HG03565 (cell line): ENCODE data around the gene CEP295NL.
"Not testable (repeated sequence)": the region's sequence is repeated elsewhere in the genome, so short reads cannot be mapped to it uniquely, and the experiment has no call there.

ENCODE experiments used
- ATAC-seq: cut with Tn5 transposase; IDR thresholded peaks from one replicate; pipeline ENCODE4 v1.9.1; 2021; ENCODE audit warnings: mild to moderate bottlenecking, moderate library complexity; ENCODE audit not compliant: unreplicated experiment

Gene CEP295NL

DNA sequence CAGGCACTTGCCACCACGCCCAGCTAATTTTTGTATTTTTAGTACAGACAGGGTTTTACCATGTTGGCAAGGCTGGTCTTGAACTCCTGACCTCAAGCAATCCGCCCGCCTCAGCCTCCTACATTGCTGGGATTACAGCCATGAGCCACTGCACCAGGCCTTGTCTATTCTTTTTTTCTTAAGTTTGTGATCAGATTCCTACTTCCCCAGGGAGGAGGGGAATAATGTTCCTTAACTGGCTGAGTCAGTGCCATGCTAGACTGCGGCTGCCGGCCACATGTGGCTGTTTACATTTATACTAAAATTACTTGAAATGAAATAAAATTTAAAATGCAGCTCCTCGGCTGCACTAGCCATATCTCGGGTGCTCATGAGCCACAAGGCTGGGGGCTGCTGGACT lies 34.6 kb downstream of the CEP295NL start:
- no peak for ATAC-seq

DNA sequence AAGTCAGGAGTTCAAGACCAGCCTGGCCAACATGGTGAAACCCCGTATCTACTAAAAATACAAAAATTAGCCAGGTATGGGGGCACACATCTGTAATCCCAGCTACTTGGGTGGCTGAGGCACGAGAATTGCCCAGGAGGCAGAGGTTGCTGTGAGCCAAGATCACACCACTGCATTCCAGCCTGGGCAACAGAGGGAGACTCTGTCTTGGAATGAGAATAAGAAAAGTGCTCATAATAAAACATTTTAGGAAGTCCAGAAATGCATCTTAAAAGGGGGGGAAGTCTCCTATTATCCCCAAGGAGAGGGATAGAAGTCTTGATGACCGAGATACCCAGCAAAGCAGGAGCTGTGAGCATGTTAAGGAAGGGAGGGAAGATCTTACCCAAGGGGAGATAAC lies 36.0 kb downstream of the CEP295NL start:
- not testable (repeated sequence) for ATAC-seq

DNA sequence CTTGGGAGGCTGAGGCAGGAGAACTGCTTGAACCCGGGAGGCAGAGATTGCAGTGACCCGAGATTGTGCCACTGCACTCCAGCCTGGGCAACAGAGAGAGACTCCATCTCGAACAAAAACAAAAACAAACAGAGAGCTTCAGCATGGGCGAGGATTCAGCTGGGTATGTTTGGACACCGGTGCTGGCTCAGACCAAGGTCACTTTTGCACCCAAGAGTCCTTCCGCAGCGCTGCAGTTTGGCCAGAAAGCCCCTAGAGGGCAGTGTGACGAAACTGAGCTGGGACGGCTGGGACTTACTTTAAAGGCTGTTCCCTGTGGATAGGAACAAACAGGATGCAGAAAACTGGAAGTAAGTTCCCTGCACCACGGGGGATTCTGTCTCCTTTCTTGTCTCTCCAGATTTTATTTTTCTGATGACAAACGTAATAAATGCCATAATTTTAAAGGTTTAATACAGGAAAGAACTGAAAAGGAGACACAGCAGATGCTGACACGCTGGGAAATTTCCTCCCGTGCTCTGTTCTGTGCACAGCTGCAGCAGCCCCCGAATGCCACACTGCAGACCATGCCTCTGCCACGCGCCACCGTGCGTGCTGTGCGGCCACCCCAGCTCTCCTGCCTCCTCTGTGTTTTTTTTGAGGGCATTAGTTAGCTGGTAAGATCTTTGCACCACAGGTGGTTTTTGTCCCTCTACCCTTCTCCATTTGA lies 37.2 kb downstream of the CEP295NL start:
- ATAC-seq = no peak

DNA sequence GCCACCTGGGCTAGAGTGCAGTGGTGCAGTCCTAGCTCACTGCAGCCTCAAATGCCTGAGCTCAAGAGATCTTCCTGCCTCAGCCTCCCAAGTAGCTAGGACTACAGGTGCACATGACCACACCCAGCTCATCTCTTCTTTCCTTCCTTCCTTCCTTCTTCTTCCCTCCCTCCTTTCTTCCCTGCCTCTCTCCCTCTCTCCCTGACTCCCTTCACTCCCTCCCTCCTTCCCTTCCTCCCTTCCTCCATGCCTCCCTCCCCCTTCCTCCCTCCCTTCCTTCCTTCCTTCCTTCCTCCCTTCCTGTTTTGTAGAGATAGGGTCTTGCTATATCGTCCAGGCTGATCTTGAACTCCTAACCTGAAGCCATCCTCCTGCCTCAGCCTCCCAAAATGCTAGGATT lies 38.9 kb downstream of the CEP295NL start:
- ATAC-seq = no peak

GRCh38 chr17:78862073-78863023 lies 40.7 kb downstream of the CEP295NL start:
- ATAC-seq = no peak

- ATAC-seq = no peak
These were observed 41.8 kb downstream of the CEP295NL start for GRCh38 chr17:78861229-78861628.

- no peak for ATAC-seq
These were observed 44.0 kb downstream of the CEP295NL start for GRCh38 chr17:78859051-78859450.

GRCh38 chr17:78857266-78857665 lies 45.7 kb downstream of the CEP295NL start:
- ATAC-seq = no peak

DNA sequence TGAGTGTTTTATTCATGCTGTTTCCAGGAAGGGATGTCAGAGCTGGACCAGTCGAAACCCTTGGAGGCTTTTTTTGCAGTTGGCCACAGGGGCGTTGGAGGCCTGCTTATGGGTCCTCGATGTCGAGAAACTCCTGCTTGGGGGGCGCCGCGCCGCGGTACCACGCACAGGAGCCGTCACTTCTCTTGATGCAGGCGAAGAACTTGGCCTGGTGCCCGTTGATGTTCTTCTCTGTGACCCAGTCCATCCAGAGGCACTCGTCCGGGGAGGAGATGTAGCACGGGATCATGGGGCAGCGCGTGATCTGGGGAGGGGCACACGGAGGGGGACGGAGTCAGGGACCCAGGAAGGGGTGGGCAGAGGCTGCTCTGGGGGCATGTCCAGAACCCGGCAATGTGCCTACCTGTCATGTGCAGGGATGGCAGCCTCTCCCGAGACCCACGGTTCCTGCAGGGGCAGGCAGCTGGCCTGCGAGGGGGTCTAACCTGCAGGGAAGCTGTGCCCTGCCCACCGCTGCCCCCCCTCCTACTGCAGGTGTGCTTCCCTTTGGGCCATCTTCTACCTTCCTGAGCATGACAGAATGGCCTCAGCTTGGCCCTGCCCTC lies 47.3 kb downstream of the CEP295NL start:
- ATAC-seq = no peak

DNA sequence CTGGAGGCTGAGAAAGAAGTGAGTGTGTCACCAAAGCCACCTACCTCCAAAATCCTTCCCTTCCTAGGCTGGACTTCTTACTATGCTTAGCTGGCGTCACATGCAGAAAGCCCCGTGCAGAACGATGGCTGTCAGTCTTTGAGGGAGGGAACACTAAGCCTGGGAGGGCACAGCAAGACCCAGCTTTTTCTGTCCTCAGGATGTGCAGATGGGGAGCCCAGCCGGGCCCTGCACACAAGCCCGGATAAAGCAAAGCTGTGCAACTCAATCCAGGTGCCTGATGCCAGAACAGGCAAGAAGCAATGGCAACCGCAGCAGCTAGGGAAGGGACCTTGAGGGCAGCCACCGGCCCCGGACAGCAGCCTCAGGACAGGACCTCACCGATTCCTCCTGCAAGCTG lies 48.5 kb downstream of the CEP295NL start:
- ATAC-seq = no peak

- ATAC-seq = no peak
These were observed 49.0 kb downstream of the CEP295NL start for GRCh38 chr17:78853926-78854394.

GRCh38 chr17:78852709-78853121 lies 50.3 kb downstream of the CEP295NL start:
- ATAC-seq = no peak

GRCh38 chr17:78849026-78849425 lies 54.0 kb downstream of the CEP295NL start:
- no peak for ATAC-seq

DNA sequence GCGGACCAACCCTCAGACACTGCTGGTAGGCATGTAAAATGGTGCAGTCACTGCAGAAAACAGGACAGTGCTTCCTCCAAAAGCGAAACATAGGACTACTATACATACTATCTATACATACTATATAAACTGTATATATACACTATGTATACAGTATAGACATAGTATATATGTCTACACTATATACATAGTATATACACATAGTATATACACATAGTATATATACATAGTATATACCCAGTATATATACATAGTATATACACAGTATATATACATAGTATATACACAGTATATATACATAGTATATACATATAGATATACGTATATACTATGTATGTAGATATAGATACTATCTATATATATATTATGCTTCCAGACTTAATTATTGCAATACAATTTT lies 55.9 kb downstream of the CEP295NL start:
- no peak for ATAC-seq

- no peak for ATAC-seq
These were observed 58.5 kb downstream of the CEP295NL start for GRCh38 chr17:78844301-78845005.

DNA sequence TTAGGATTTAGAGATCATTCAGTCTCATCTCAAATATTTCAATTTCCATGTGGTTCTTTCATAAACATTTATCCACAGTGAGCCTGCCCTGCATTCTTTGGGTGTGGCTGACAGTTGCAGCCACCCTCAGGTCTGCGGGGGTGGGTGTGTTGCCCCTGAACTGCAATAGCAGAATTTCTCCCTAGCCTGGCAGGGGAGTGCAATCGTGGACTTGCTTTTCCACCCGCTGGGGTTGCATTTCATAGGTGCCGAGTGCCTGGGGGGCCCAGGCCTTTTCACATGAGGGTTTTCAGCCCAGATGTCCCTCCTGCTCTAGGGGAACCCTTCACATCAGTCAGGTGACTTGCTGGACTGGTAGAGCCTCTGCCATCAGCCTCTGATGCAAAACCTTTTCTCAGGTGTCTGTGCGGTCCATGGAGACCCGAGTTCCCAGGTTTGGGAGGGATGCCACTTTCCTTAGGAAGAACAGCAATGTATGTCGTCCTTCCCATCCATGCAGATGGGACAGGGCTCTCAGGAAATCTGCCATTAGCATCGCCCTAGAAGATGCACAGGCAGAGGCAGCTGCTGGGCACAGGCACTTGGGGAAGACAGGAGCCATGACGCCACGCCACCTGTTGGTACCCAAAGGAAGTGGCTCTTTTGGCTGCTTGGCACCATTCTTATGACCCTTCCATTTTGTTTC lies 60.0 kb downstream of the CEP295NL start:
- ATAC-seq = no peak

GRCh38 chr17:78840780-78841611 lies 62.0 kb downstream of the CEP295NL start, which contains the start of gene USP36:
Gene USP36, minus strand, starts transcription at chr17:78840814. Its CDS starts 4,451 bp downstream, at chr17:78836363.
- peak; percentile 79 for ATAC-seq
